Activated T-helper 1 cell treated with anti-CD3 and anti-CD28 coated beads, Interleukin-12 subunit alpha, Interleukin-12 subunit beta, Interleukin-2, Interleukin-4 antibody, amounts not matched to agents 30 ng/mL and 10 ng/mL and 1 ng/mL, durations not matched to agents 14 hours and 24 hours and 36 hours (primary cell): ENCODE results near the gene SLC2A13. TPM values are rescaled to one million over a fixed set of nuclear protein-coding genes. Genes with fewer than 3 reads are reported as not detected.

ENCODE experiments used
- DNase-seq: peaks from one replicate; pipeline ENCODE4 v3.0.0; 2021; ENCODE audit warnings: low spot score
- H3K27ac Mint-ChIP-seq: one replicate; pipeline ENCODE4 v1.8.0; 2021; ENCODE audit warnings: mild to moderate bottlenecking, mixed read lengths
- H3K27me3 Mint-ChIP-seq: one replicate; pipeline ENCODE4 v1.8.0; 2022; ENCODE audit warnings: mild to moderate bottlenecking, moderate library complexity, mixed read lengths; ENCODE audit not compliant: insufficient read depth
- H3K36me3 Mint-ChIP-seq: one replicate; pipeline ENCODE4 v1.8.0; 2021; ENCODE audit warnings: low read depth, mixed read lengths
- H3K4me1 Mint-ChIP-seq: one replicate; pipeline ENCODE4 v1.8.0; 2021; ENCODE audit warnings: low read depth, mixed read lengths
- H3K4me3 Mint-ChIP-seq: one replicate; pipeline ENCODE4 v1.8.0; 2021; ENCODE audit warnings: mild to moderate bottlenecking, moderate library complexity, mixed read lengths
- H3K9me3 Mint-ChIP-seq: one replicate; pipeline ENCODE4 v1.8.0; 2021; ENCODE audit warnings: mixed read lengths
- intact Hi-C: fragments of 100-400 bp; cut with micrococcal nuclease; formaldehyde crosslinking; loops from one replicate; pipeline ENCODE4 v1.15.1; 2024
- total RNA-seq: library from RNA; stranded (reverse); gene quantifications from 2 replicates; pipeline ENCODE4 v1.2.3, GENCODE V29; 2022

The SLC2A13 gene
- total RNA-seq: 2.5 and 2.6 TPM in 2 replicates

DNA sequence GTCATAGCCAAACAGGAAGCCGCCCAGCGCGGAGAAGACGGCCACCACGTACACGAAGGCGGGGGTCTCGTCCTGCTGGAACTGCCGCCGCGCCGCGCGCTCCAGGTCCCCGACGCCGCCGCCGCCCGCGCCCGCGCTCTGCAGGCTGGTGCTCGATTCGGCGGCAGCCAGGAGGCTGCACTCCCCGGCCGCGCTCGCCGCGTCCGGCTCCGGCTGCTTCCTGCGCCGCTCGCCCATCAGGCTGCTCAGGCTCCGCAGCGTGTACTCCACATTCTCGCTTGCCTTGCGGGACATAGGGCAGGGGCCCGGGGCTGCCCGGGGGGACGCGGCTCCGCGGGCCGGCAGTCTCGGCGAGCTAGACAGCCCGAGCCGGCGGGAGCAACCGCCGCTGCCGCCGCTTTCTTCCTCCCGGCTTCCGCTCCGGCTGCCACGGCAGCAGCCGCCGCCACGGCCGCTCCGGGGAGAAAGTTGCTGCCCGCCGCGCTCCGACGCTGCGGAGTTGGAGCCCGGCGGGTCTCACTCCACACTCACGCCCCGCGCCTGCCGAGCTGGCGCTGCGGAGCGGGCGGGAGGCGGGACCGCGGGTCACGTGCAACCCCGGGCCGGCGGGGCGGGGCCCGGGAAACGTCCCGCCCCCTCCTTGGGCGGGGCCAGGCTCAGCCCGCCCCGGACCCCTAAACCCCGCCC lies at the start of gene SLC2A13:
Gene SLC2A13, minus strand, starts transcription at position 567 of the 687 bp plus-strand sequence. Its CDS starts 273 bp downstream, at position 294.
- Mint-ChIP-seq H3K27me3 (peaks cover 45% of the 10 kb centered on the region), H3K36me3 (no peaks in the 10 kb centered on the region), H3K9me3 (no peaks in the 10 kb centered on the region), H3K4me3 (peak within 1 kb of the TSS; percentile 81), H3K27ac (no peak within 1 kb of the TSS), H3K4me1 (peaks cover 30% of the 10 kb centered on the region)
- DNase-seq: peak; percentile 58
- intact Hi-C loops: loop anchor here (2.0 to 10.0 kb wide), 6 partner anchors 63 to 1788 kb away; partner anchors contain the start of genes ALG10B and KIF21A

DNA sequence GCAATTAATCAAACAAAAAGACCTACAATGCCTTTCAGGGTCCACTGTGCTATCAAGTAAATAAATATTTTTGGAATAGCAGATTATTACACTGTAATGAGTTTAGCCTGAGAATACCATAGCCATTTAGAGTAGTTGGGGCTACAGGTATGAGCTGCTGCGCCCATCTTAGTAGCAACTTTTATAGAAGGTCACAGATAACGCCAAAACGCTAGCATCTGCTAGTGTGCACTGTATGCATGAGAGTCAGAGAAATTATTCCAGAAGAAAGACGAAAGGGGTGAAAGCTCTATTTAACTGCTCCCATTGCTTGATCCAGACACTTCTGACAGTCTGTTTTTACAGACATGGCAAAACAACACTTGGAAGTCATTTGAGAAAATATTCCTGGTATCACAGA lies 48.5 kb upstream of the SLC2A13 start:
- no peaks in the 10 kb centered on the region for H3K36me3 Mint-ChIP-seq
- intact Hi-C loops: loop anchor here (5.0 kb wide), 2 partner anchors 73 to 768 kb away; no protein-coding TSS in a partner anchor
- H3K27ac Mint-ChIP-seq: no peak overlapping the region
- H3K27me3 Mint-ChIP-seq: peaks cover 36% of the 10 kb centered on the region
- H3K4me3 Mint-ChIP-seq: no peak overlapping the region
- H3K4me1 Mint-ChIP-seq: peaks cover 5% of the 10 kb centered on the region
- DNase-seq: no peak
- H3K9me3 Mint-ChIP-seq: no peaks in the 10 kb centered on the region

DNA sequence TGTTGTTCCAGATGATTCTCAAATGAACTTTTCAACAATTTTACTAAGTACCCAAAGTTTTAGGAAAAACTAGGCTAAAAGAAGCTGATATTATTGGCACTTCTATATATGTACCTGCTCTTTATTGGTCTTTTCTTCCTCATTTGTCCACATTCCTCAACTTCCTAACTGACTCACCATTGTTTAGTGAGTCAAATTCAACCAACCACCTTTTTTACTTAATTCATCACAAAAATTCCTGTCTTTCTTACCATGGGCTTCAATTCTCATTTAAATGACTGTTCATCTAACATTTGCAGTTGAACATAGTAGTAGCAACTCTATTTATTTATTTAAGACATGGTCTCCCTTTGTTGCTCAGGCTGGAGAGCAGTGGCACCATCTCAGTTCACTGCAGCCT lies 47.6 kb upstream of the SLC2A13 start:
- Mint-ChIP-seq H3K27ac (no peak overlapping the region), H3K36me3 (no peaks in the 10 kb centered on the region), H3K4me3 (no peak overlapping the region), H3K4me1 (peaks cover under 1% of the 10 kb centered on the region), H3K27me3 (peaks cover 33% of the 10 kb centered on the region), H3K9me3 (no peaks in the 10 kb centered on the region)
- intact Hi-C loops: loop anchor here (2.0 to 5.0 kb wide), 3 partner anchors 74 to 769 kb away; no protein-coding TSS in a partner anchor
- DNase-seq: no peak

DNA sequence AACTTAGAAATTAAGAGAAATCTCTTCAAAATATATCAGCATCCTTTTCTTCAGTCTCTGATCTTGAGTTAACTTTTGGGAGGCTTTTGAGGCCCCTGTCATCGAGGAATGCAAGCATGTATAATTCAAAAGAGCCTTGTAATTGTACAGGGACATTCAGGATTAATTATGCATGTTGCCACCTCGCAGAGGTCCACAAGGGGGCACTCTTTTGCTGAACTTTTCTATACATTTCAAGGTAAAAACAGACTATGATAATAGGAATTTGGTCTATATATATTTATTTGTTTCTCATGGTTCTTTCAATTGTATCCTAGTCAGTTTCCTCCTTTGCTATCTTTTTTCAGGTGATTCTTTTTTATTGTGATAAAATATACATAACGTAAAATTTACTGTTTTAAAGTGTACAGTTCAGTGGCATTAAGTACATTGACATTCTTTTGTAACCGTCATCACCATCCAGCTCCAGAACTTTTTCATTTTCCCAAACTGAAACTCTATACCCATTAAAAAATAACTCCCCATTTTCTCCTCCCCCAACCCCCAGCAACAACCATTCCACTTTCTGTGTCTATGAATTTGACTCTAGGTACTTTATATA lies 47.0 kb upstream of the SLC2A13 start:
- peaks cover 30% of the 10 kb centered on the region for H3K27me3 Mint-ChIP-seq
- H3K27ac Mint-ChIP-seq: no peak overlapping the region
- no peaks in the 10 kb centered on the region for H3K9me3 Mint-ChIP-seq
- no peak overlapping the region for H3K4me3 Mint-ChIP-seq
- no peak for DNase-seq
- no peaks in the 10 kb centered on the region for H3K4me1 Mint-ChIP-seq
- no peaks in the 10 kb centered on the region for H3K36me3 Mint-ChIP-seq
- intact Hi-C loops: loop anchor here (1.0 to 5.0 kb wide), 4 partner anchors 74 to 769 kb away; no protein-coding TSS in a partner anchor

DNA sequence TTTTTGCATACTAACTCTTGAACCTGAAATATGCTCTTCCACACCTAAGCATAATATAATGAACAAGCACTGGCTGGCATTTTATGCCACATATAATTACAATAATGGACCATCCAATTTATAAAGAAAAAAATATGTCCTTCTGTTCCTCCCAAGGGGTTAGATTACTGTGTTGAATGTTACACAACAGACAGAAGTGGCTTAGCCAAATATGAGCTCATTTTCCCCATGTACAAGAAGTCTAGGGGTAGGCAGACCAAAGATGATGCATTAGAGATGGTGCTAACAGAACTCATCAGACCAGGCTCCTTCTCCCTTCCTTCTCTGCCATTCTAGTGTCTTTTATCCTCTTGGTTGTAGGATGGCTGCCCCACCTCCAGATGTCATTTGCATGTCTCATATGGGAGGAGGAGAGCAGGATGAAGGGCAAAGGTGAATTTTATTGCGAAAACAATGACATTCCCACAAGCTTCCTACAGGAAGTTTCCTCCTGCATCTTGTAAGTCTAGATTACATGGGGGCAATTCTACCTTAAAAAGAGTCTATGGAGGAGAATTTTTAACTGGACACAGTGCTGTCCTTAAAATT lies 43.9 kb upstream of the SLC2A13 start:
- intact Hi-C loops: loop anchor here (5.0 kb wide), 2 partner anchors 78 to 773 kb away; no protein-coding TSS in a partner anchor
- Mint-ChIP-seq H3K4me3 (no peak overlapping the region), H3K27ac (no peak overlapping the region), H3K36me3 (no peaks in the 10 kb centered on the region), H3K4me1 (no peaks in the 10 kb centered on the region), H3K9me3 (no peaks in the 10 kb centered on the region), H3K27me3 (peaks cover 19% of the 10 kb centered on the region)
- DNase-seq: no peak

DNA sequence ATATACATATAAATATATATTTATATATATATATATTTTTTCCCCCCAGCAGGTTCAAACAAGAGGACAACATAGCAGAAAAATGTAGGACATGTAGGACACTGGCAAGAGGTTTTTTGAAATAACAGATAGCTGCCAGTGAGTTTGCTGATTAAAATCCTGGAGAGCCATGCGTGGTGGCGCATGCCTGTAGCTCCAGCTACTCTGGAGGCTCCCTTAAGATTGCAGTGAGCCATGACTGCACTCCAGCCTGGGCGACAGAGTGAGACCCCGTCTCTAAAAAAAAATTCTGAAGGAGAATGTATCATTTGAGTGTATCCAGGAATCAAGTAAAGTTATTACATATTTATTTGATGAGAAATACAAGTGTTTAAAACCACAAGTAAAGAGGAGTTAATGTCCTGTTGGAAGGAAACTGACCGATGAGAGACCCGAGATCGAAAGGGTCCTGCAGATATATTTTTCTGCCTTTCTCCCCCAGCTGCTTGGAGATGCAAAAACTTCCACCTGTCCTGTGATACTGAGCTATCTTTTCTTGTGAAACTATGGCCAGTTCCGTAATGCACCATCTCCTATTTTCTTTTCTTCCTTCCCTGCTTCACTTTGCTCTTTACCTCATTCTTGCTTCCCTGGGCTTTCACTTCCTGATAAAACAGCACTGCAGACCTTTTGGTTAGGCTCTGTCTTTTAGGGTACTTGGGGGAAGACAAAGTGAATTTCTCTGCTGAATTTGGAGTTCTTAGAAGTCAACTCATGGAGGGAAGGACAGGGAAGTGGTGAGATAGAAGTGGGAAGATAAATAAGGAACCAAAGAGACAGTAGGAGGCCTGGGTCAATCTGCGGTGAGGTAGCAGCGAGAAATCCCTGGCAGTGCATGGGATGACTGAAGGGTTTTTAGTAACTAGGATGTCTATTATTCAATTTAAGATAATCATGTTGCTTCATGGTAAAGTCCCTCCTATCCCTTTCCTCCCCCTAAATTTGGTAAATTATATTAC lies 41.2 kb upstream of the SLC2A13 start:
- no peak for DNase-seq
- H3K27me3 Mint-ChIP-seq: peaks cover 17% of the 10 kb centered on the region
- intact Hi-C loops: no loop called here
- H3K4me3 Mint-ChIP-seq: no peak overlapping the region
- no peak overlapping the region for H3K27ac Mint-ChIP-seq
- H3K4me1 Mint-ChIP-seq: no peaks in the 10 kb centered on the region
- H3K9me3 Mint-ChIP-seq: no peaks in the 10 kb centered on the region
- H3K36me3 Mint-ChIP-seq: no peaks in the 10 kb centered on the region

DNA sequence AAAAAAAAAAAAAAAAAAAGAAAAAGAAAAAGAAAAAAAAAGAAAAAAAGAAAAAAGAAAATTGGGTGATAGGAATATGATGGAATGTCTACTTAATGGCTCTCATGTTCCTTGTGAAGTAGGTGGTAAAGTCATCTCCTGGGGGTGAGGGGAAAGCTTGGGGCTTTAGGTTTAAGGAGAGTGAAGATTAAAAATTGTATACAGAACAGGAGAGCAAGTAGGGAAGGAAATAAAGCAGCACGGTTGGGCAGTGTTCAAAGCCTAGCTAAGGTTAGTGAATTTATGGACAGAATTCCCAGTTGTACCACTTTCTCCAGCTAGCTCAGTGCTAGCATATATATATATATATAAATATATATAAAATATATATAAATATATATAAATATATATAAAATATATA lies 40.0 kb upstream of the SLC2A13 start:
- Mint-ChIP-seq H3K4me3 (no peak overlapping the region), H3K27me3 (peaks cover 15% of the 10 kb centered on the region), H3K36me3 (no peaks in the 10 kb centered on the region)

DNA sequence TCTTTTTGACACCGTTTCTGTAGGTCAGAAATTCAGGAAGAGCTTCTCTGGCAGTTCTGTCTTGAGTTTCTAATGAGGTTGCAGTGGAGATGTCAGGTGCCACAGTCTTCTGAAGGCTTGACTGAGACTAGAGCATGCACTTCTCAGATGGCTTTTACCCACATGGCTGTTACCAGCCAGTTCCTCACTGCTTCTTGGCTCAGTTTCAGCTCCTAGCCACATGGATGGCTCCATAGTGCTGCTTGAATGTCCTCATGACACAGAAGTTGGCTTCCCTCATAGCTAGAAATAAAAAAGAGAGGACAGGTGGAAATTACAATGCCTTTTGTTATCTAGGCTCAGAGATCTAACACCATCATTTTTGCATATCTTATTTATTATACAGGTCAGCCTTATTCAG lies 38.1 kb upstream of the SLC2A13 start:
- Mint-ChIP-seq H3K36me3 (no peaks in the 10 kb centered on the region), H3K27ac (no peak overlapping the region), H3K9me3 (no peaks in the 10 kb centered on the region), H3K4me1 (no peaks in the 10 kb centered on the region), H3K27me3 (peaks cover 11% of the 10 kb centered on the region), H3K4me3 (no peak overlapping the region)
- intact Hi-C loops: no loop called here
- no peak for DNase-seq

More for the DNA sequence above, 40.0 kb upstream of the SLC2A13 start:
- intact Hi-C loops: no loop called here
- Mint-ChIP-seq H3K9me3 (no peaks in the 10 kb centered on the region), H3K4me1 (no peaks in the 10 kb centered on the region), H3K27ac (no peak overlapping the region)
- DNase-seq: no peak

DNA sequence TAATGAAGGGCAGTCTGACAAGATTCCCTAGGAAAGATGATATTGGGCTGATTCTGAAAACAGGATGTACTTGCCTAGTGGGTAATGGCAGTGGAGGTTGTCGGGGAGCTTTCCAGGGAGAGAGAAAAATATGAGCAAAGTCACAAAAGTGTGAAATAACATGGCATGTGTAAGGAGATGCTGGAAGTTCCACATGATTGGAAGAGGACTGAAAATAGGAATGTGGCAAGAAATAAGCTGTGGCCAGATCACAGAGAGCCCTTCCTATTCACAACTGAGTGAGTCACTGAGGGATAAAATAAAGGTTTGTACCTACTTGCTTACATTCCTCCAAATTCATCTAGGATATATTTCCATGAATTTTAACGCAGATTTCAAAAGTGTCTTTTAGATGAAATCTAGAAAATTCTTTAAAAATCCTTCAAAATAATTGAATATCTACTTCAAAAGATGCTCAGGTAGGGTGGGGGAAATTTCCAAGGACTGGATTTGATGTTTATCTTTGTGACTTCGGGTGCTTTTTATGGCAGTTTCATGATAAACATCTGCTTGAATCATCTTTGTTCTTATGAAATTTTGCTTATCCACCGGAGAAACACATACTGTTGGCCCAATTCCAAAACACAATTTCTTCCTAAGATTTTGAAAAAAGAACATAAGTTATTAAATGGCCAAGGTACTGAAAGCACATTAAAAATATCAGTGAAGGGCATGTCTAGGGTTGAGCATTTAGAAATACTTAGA lies 36.3 kb upstream of the SLC2A13 start:
- Mint-ChIP-seq H3K4me3 (no peak overlapping the region), H3K4me1 (peaks cover 10% of the 10 kb centered on the region), H3K9me3 (no peaks in the 10 kb centered on the region), H3K27me3 (peaks cover 11% of the 10 kb centered on the region), H3K36me3 (no peaks in the 10 kb centered on the region), H3K27ac (no peak overlapping the region)
- intact Hi-C loops: no loop called here
- DNase-seq: no peak

DNA sequence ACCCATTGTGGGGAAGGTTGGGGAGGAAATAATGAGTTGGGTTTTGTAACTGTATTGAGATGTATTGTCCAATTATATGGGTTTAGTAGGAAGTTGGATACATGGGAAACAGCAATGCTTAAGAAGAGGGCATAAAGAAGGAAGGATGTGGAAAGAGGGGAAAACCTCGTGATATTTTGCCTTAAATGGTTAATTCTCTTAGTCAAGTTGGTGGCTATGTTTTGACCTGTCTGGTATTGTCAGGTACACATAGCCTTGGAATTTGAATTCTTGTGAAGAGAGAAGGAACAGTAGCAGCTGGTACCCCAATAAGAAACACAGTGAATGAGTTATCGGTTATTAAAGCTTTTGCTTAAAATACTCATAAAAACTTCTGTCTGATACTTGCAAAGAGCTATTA lies 32.6 kb upstream of the SLC2A13 start:
- no peaks in the 10 kb centered on the region for H3K36me3 Mint-ChIP-seq
- H3K4me1 Mint-ChIP-seq: peaks cover 16% of the 10 kb centered on the region
- H3K4me3 Mint-ChIP-seq: no peak overlapping the region
- intact Hi-C loops: no loop called here
- H3K9me3 Mint-ChIP-seq: no peaks in the 10 kb centered on the region
- peaks cover 8% of the 10 kb centered on the region for H3K27me3 Mint-ChIP-seq
- no peak for DNase-seq
- no peak overlapping the region for H3K27ac Mint-ChIP-seq

DNA sequence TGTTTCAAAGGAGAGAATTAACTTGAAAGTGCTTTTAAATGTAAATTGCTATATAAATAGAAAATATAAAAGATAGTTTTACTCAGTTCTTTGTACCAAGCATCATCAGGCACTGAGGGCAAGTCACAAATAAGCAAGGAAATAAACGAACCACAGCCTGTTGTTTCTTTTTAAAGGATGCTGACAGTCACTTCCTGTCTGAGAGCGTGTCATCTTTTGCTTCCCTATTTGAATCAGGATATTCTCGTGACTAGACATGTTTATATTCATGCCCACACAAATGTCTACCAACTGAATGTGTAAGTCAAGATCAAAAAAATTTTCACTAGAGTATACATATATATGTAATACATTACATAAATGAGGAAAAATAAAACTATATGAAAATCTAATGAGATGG lies 31.4 kb upstream of the SLC2A13 start:
- intact Hi-C loops: loop anchor here (1.0 to 2.0 kb wide), 2 partner anchors 18 to 30 kb away; no protein-coding TSS in a partner anchor
- H3K27ac Mint-ChIP-seq: no peak overlapping the region
- no peaks in the 10 kb centered on the region for H3K36me3 Mint-ChIP-seq
- H3K27me3 Mint-ChIP-seq: peaks cover 8% of the 10 kb centered on the region
- H3K4me3 Mint-ChIP-seq: no peak overlapping the region
- no peaks in the 10 kb centered on the region for H3K9me3 Mint-ChIP-seq
- DNase-seq: no peak
- peaks cover 16% of the 10 kb centered on the region for H3K4me1 Mint-ChIP-seq

DNA sequence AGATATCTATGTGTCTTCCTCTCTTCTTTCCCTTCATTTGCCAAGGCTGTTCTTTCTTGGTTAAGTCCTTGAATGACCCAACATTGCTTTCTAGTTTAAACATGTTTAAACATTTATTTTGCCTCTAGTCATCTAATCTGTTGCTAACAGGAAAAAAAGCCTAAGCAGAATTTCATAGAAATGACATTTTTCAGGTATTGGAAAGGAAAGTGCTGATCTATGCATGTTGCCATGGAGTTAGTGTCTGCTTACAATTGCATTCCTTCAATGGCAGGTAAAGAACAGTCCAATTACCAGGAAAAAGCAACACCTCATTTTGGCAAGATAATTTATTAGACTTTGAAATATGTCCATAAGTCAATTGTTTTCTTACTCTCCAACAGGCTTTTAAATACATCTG lies 21.5 kb upstream of the SLC2A13 start:
- intact Hi-C loops: no loop called here
- no peaks in the 10 kb centered on the region for H3K4me1 Mint-ChIP-seq
- H3K36me3 Mint-ChIP-seq: no peaks in the 10 kb centered on the region

More for the DNA sequence above, 21.5 kb upstream of the SLC2A13 start:
- H3K27me3 Mint-ChIP-seq: peaks cover 23% of the 10 kb centered on the region
- H3K9me3 Mint-ChIP-seq: no peaks in the 10 kb centered on the region
- H3K4me3 Mint-ChIP-seq: no peak overlapping the region
- no peak overlapping the region for H3K27ac Mint-ChIP-seq
- DNase-seq: no peak
